GM12864 (cell line): ENCODE measurements around the gene SNX20.

Experiments used
- DNase-seq: peaks from one replicate; pipeline ENCODE4 v3.0.0-alpha.2; 2011; ENCODE audit warnings: low read depth
- H3K4me3 ChIP-seq: 2 replicates; pipeline ENCODE4 v1.5.1; 2011; ENCODE audit warnings: mild to moderate bottlenecking, low read depth, low read length, control low read depth
- TF ChIP-seq, protein P1 (sequence below): IDR thresholded peaks from 2 replicates; pipeline ENCODE4 v1.5.1; 2011; ENCODE audit warnings: low read depth, mild to moderate bottlenecking, moderate library complexity, low read length, control low read depth, inconsistent platforms; ENCODE audit errors: missing control alignments

The SNX20 gene

DNA sequence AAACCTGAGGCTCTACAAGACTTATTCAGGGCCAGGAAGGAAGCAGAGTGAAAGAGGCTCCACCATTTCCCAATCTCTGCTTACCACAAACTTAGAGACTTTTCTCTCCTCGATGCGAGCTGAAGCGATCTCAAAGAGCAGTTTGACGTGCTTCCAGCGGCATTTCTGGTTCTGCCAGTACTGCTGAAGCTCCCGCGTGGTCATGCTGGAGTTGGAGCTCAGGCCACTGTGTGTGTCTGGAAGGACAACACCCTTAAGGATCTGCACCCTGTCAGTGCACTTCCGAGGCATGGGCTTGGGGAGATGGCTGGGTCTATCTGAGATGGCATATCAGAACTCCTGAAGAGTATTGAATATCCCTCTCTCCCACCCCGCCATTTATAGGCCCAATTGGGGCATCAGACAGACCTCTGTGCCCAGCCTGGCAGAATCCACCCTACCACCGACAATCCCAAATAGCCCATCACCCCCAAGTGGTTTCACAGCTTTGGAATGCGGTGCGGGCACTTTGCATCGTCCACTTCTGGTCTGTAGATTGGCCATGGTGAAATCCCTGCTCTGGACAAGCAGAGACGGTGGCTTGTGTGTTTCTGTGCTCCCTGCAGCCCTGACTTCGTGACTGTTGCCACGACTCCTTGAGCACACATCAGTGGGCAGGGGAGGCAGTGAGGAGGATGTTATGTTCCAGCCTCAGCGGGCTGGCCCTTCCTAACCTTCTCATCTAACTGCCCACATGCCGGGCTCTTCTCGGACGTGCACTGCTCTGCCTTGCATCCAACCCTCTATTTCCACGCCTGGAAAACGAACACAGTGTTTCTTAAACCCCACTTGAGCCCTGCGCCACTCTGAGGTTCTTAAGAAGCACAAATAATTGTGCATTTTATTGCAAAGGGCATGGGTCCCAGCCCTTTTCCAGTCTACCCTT, 5.2 kb downstream of the SNX20 start:
- no peak for DNase-seq
- TF ChIP-seq, protein P1, sequence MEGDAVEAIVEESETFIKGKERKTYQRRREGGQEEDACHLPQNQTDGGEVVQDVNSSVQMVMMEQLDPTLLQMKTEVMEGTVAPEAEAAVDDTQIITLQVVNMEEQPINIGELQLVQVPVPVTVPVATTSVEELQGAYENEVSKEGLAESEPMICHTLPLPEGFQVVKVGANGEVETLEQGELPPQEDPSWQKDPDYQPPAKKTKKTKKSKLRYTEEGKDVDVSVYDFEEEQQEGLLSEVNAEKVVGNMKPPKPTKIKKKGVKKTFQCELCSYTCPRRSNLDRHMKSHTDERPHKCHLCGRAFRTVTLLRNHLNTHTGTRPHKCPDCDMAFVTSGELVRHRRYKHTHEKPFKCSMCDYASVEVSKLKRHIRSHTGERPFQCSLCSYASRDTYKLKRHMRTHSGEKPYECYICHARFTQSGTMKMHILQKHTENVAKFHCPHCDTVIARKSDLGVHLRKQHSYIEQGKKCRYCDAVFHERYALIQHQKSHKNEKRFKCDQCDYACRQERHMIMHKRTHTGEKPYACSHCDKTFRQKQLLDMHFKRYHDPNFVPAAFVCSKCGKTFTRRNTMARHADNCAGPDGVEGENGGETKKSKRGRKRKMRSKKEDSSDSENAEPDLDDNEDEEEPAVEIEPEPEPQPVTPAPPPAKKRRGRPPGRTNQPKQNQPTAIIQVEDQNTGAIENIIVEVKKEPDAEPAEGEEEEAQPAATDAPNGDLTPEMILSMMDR, result no peak
- H3K4me3 ChIP-seq, result no peak overlapping the region

DNA sequence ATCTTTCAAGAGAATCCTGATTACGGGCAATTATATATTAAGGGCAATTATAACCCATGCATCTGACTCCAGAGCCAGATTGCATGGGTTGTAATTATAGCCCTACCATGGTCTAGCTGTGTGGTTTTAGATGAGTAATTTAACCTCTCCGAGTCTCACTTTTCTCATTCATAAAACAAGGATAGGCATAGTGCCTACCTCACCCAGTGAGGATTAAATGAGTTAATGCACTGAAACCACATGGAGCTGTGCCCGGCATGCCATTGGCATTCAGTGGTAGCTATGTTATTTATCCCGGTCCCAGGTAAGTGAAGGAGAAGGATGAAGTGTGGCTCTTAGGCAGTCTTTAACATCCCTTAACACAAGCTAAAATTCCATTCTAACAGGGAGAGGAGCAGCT, 6.3 kb downstream of the SNX20 start:
- no peak overlapping the region for H3K4me3 ChIP-seq
- no peak for DNase-seq
- TF ChIP-seq, protein P1, result no peak

DNA sequence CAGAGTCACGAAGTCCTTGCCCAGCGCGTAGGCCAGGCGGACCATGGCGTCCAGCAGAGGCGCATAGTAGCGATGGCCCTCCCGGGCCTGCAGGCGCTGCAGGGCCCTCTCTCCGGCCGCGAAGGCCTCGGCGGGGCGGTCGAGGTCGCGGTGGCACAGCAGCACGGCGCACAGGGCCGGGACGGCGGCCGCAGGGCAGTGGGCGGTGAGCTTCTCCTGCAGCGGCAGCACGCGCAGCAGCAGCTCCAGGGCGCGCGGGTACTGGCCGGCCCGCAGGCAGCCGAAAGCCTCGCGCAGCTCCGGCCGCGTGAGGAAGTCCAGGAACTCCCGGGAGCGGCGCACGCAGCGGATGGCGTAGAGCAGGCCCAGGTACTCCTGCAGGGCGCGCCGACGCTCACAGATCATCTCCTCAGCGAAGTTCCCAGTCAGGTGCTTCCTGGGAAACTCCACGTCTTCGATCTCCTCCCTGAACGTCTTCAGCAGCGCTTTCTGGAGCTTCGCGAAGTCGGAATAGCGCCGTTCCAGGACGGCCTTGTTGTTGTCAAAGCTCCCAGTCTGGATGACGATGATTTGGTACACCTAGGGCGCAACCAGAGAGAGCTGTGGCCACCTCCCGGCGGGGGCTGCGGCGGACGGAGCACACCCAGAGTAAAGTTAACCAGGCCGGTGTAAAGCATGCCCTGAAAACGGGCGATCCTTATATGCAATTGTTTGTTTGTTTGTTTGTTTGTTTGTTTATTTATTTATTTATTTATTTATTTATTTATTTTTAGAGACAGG, 7.4 kb downstream of the SNX20 start:
- TF ChIP-seq, protein P1, result no peak

DNA sequence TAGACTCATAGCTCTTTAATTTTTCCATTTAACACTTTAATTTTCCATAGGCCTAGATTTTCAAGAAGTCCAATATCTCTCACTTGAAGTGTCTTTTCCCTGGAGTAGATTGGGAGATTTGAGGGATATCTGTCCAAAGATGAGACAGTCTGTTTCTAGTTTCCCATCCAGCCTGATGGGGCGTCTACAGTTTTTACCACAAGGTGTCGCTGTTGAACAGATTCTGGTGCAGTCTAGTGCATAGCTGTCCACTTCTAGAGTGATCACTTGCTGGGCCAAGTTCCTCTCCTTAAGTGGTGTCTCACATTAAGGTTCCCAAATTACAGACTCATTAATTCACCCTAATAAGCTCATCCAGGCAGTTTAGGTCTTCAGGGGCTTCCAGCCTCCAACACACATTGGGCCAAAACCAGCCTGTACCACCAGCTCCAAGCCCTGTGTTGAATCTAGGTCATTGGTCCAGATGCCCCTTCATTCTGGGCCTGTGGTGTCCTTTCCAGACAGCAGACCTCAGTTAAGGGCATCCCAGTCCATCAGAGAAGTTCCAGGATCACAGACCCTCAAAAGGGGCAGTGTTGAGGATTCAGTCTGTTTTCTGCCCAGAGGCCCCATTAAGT, 9.4 kb downstream of the SNX20 start:
- TF ChIP-seq, protein P1, result peak; percentile 75
- DNase-seq, result no peak
- H3K4me3 ChIP-seq, result no peak overlapping the region

More for the DNA sequence above, 7.4 kb downstream of the SNX20 start:
- no peak overlapping the region for H3K4me3 ChIP-seq
- DNase-seq, result no peak

DNA sequence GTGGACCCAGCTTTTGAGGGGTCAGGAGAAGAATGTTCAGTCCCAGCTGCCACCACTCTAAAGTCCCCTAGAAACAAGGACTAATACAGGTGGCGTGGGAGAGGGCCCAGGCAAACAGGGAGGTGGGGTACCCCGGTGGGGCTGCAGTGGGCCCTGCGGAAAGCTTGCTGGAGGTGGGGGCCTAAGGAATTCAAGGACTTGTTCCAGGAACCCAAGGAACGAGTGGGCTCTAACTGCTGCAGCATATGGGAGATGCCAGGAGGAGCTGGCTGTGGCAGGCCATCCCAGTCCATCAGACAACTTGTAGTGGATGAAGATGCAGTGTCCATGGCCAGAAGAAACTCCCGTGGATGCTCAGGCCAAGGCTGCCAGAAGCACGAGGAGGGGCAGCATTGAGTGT, 10.6 kb downstream of the SNX20 start:
- no peak overlapping the region for H3K4me3 ChIP-seq
- TF ChIP-seq, protein P1, result no peak
- DNase-seq, result no peak

DNA sequence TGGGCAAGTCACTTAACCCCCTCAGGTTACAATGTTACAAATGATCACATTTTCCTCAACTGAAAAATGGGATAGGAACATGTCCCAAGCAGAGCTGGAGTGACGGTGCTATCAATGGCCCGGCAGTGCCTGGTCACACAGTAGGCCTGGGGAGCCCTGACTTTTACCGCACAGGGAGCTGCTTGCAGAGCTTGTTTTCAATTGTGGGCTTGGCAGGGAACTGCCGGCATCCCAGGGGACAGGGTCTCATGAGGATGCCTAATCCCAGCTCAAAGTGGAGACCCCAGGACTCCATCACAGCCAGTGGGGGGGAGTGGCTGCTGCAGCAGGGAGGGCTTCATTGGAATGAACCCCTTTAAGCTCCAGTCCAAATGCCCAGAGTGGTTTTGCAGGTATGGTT, 11.4 kb downstream of the SNX20 start:
- no peak overlapping the region for H3K4me3 ChIP-seq
- TF ChIP-seq, protein P1, result no peak
- DNase-seq, result no peak
